Measurements from ENCODE around the gene EPS8L2.

EPS8L2 gene

GRCh38 chr11:660281-660680, 45.8 kb upstream of the EPS8L2 start:
- no peak for TF ChIP-seq CTCF (IDR thresholded peaks at IDR 0.05)
- H3K4me3 ChIP-seq (ENCODE audit: low read depth in 1 of 2, low read length in 1 of 2) = no peak overlapping the region
- no peaks in the 10 kb centered on the region for H3K4me1 ChIP-seq (ENCODE audit: control insufficient read depth in 1 of 2, insufficient read depth in 1 of 2, low read depth in 1 of 2, low read length in 1 of 2)
- H3K27ac ChIP-seq = no peak overlapping the region
- H3K9me3 ChIP-seq = no peaks in the 10 kb centered on the region
- H3K36me3 ChIP-seq = peaks cover 44% of the 10 kb centered on the region
- H3K27me3 ChIP-seq = no peaks in the 10 kb centered on the region

- no peak for TF ChIP-seq CTCF (IDR thresholded peaks at IDR 0.05)
- no peaks in the 10 kb centered on the region for H3K9me3 ChIP-seq
- no peak overlapping the region for H3K27ac ChIP-seq
- H3K4me3 ChIP-seq (ENCODE audit: low read depth in 1 of 2, low read length in 1 of 2) = no peak overlapping the region
- no peaks in the 10 kb centered on the region for H3K27me3 ChIP-seq
- peaks cover 49% of the 10 kb centered on the region for H3K36me3 ChIP-seq
- H3K4me1 ChIP-seq (ENCODE audit: control insufficient read depth in 1 of 2, insufficient read depth in 1 of 2, low read depth in 1 of 2, low read length in 1 of 2) = no peaks in the 10 kb centered on the region
Observed at GRCh38 chr11:660681-661444, 45.2 kb upstream of the EPS8L2 start.

- Histone ChIP-seq H3K27ac (no peak overlapping the region), H3K36me3 (peaks cover 41% of the 10 kb centered on the region), H3K27me3 (no peaks in the 10 kb centered on the region), H3K4me1 (ENCODE audit: control insufficient read depth in 1 of 2, insufficient read depth in 1 of 2, low read depth in 1 of 2, low read length in 1 of 2) (no peaks in the 10 kb centered on the region), H3K9me3 (no peaks in the 10 kb centered on the region), H3K4me3 (ENCODE audit: low read depth in 1 of 2, low read length in 1 of 2) (no peak overlapping the region)
- TF ChIP-seq CTCF (IDR thresholded peaks at IDR 0.05) = peak; percentile 59
Observed at GRCh38 chr11:662689-663274, 43.2 kb upstream of the EPS8L2 start.

GRCh38 chr11:665062-665703, 40.8 kb upstream of the EPS8L2 start:
- Histone ChIP-seq H3K36me3 (peaks cover 21% of the 10 kb centered on the region), H3K4me1 (ENCODE audit: control insufficient read depth in 1 of 2, insufficient read depth in 1 of 2, low read depth in 1 of 2, low read length in 1 of 2) (no peaks in the 10 kb centered on the region), H3K4me3 (ENCODE audit: low read depth in 1 of 2, low read length in 1 of 2) (no peak overlapping the region), H3K27ac (no peak overlapping the region), H3K27me3 (no peaks in the 10 kb centered on the region), H3K9me3 (no peaks in the 10 kb centered on the region)
- no peak for TF ChIP-seq CTCF (IDR thresholded peaks at IDR 0.05)

- Histone ChIP-seq H3K9me3 (no peaks in the 10 kb centered on the region), H3K4me1 (ENCODE audit: control insufficient read depth in 1 of 2, insufficient read depth in 1 of 2, low read depth in 1 of 2, low read length in 1 of 2) (no peaks in the 10 kb centered on the region), H3K27me3 (no peaks in the 10 kb centered on the region), H3K27ac (no peak overlapping the region), H3K36me3 (peaks cover 16% of the 10 kb centered on the region), H3K4me3 (ENCODE audit: low read depth in 1 of 2, low read length in 1 of 2) (no peak overlapping the region)
- no peak for TF ChIP-seq CTCF (IDR thresholded peaks at IDR 0.05)
Observed at GRCh38 chr11:665704-666281, 40.2 kb upstream of the EPS8L2 start.

Measured in neutrophil (primary cell).